ENCODE measurements around the gene PRDX1. TPM values are rescaled to one million over a fixed set of nuclear protein-coding genes. Genes with fewer than 3 reads are reported as not detected.
A peak's percentile ranks its signal among the peaks of the same experiment; 100 is the strongest.
"Not testable (repeated sequence)": the region's sequence is repeated elsewhere in the genome, so short reads cannot be mapped to it uniquely, and the experiment has no call there.

Gene PRDX1
- total RNA-seq, 1 experiment from 2014 or later: 744 TPM

DNA sequence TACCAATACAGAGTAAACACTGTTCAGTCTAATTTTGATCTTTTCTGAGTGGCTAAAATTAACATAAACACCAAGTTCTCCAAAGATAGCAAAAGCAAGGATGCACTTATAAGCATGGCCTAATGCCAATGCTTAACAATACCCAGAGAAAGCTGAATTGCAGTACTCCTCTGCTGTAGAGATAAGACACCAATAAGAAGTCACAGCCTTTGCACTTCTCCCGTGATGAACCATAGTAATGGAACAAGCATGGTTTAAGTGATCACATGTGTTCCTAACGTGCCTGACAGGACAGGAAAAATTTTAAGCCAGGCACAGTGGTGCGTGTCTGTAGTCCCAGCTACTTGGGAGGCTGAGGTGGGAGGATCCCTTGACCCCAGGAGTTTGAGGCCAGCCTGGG lies 5.6 kb downstream of the PRDX1 start:
- no TSS peak for BruUV-seq (replicated peaks)
- Mint-ChIP-seq H3K27me3 (ENCODE audit: unreplicated experiment) (no peaks in the 10 kb centered on the region), H3K27ac (ENCODE audit: unreplicated experiment) (no peak overlapping the region), H3K36me3 (ENCODE audit: insufficient read depth, unreplicated experiment) (peaks cover 92% of the 10 kb centered on the region), H3K9me3 (ENCODE audit: low read depth, unreplicated experiment) (no peaks in the 10 kb centered on the region), H3K4me3 (ENCODE audit: low read depth, unreplicated experiment) (no peak overlapping the region), H3K4me1 (ENCODE audit: low read depth, unreplicated experiment) (peaks cover 58% of the 10 kb centered on the region)
- CTCF ChIA-PET: interaction anchor here (0.8 kb wide), 1 partner anchor 54 kb away, joined by 3 read pairs; no protein-coding TSS in a partner anchor
- DNase-seq: no peak
- intact Hi-C loops (cut with micrococcal nuclease; ENCODE audit: unreplicated experiment): no loop called here
- TF ChIP-seq, protein P1, sequence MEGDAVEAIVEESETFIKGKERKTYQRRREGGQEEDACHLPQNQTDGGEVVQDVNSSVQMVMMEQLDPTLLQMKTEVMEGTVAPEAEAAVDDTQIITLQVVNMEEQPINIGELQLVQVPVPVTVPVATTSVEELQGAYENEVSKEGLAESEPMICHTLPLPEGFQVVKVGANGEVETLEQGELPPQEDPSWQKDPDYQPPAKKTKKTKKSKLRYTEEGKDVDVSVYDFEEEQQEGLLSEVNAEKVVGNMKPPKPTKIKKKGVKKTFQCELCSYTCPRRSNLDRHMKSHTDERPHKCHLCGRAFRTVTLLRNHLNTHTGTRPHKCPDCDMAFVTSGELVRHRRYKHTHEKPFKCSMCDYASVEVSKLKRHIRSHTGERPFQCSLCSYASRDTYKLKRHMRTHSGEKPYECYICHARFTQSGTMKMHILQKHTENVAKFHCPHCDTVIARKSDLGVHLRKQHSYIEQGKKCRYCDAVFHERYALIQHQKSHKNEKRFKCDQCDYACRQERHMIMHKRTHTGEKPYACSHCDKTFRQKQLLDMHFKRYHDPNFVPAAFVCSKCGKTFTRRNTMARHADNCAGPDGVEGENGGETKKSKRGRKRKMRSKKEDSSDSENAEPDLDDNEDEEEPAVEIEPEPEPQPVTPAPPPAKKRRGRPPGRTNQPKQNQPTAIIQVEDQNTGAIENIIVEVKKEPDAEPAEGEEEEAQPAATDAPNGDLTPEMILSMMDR (IDR thresholded peaks at IDR 0.05; ENCODE audit: unreplicated experiment): no peak

DNA sequence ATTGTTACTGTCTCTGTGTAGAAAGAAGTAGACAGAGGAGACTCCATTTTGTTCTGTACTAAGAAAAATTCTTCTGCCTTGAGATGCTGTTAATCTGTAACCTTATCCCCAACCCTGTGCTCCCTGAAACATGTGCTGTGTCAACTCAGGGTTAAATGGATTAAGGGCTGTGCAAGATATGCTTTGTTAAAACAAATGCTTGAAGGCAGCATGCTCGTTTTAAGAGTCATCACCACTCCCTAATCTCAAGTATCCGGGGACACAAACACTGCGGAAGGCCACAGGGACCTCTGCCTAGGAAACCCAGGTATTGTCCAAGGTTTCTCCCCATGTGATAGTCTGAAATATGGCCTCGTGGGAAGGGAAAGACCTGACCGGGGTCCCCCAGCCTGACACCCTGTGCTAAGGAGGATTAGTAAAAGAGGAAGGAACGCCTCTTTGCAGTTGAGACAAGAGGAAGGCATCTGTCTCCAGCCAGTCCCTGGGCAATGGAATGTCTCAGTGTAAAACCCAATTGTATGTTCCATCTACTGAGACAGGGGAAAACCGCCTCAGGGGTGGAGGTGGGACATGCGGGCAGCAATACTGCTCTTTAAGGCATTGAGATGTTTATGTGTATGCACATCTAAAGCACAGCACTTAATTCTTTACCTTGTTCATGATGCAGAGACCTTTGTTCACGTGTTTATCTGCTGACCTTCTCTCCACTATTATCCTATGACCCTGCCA lies 8.0 kb downstream of the PRDX1 start:
- not testable (repeated sequence) for DNase-seq; BruUV-seq (replicated peaks); H3K27me3 Mint-ChIP-seq (ENCODE audit: unreplicated experiment); H3K4me3 Mint-ChIP-seq (ENCODE audit: low read depth, unreplicated experiment); H3K9me3 Mint-ChIP-seq (ENCODE audit: low read depth, unreplicated experiment)
- peak overlapping the region; percentile 5 for H3K27ac Mint-ChIP-seq (ENCODE audit: unreplicated experiment)
- peaks cover 50% of the 10 kb centered on the region for H3K4me1 Mint-ChIP-seq (ENCODE audit: low read depth, unreplicated experiment)
- CTCF ChIA-PET: interaction anchor here (0.6 to 0.9 kb wide), 2 partner anchors 12 to 191 kb away, joined by 9 to 11 read pairs; no protein-coding TSS in a partner anchor
- peaks cover 92% of the 10 kb centered on the region for H3K36me3 Mint-ChIP-seq (ENCODE audit: insufficient read depth, unreplicated experiment)
- intact Hi-C loops (cut with micrococcal nuclease; ENCODE audit: unreplicated experiment): loop anchor here (5.0 kb wide), 1 partner anchor 174 kb away; the partner anchor contains the start of genes GPBP1L1 and TMEM69

DNA sequence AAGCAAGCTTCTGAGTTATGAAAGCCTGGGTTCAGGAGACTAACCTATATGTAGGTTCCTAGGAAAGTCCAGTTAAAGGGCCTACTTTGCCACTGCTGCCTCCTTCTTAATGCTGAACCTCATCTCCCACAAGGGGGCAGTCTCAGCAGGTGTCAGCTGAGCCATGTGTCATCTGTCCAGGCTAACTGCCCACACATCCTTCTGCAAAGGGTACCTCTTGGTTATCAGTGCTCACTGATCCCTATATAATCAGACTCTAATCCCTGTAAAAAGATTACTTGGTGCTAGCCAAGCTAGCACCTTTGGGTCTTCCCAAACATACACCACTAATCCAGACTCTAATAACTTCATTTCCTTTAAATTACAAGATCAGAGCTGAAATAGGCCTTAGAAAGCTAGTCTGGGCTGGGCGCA lies 9.0 kb downstream of the PRDX1 start:
- no TSS peak for BruUV-seq (replicated peaks)

DNA sequence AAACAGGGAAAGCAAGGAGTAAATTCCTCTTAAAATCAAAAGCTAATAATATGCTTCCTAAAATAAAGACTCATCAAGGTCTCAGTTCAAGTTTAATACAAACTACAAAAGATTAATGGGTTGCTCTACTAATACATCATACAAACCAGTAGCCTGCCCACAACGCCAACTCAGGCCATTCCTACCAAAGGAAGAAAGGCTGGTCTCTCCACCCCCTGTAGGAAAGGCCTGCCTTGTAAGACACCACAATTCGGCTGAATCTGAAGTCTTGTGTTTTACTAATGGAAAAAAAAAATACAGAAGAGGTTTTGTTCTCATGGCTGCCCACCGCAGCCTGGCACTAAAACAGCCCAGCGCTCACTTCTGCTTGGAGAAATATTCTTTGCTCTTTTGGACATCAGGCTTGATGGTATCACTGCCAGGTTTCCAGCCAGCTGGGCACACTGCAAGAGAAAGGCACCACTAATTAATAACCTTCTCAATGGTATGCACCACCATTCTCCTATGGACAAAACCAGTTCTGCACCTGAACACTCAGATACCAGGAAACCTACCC lies 10.6 kb downstream of the PRDX1 start:
- H3K27ac Mint-ChIP-seq (ENCODE audit: unreplicated experiment): peak overlapping the region; percentile 39
- no peak overlapping the region for H3K4me3 Mint-ChIP-seq (ENCODE audit: low read depth, unreplicated experiment)
- no peaks in the 10 kb centered on the region for H3K9me3 Mint-ChIP-seq (ENCODE audit: low read depth, unreplicated experiment)
- TF ChIP-seq, protein P1 (IDR thresholded peaks at IDR 0.05; ENCODE audit: unreplicated experiment): no peak
- DNase-seq: no peak
- no peaks in the 10 kb centered on the region for H3K27me3 Mint-ChIP-seq (ENCODE audit: unreplicated experiment)
- CTCF ChIA-PET: no interaction called here
- peaks cover 31% of the 10 kb centered on the region for H3K4me1 Mint-ChIP-seq (ENCODE audit: low read depth, unreplicated experiment)
- no TSS peak for BruUV-seq (replicated peaks)
- peaks cover 87% of the 10 kb centered on the region for H3K36me3 Mint-ChIP-seq (ENCODE audit: insufficient read depth, unreplicated experiment)
- intact Hi-C loops (cut with micrococcal nuclease; ENCODE audit: unreplicated experiment): loop anchor here (5.0 kb wide), 1 partner anchor 176 kb away; the partner anchor contains the start of genes GPBP1L1 and TMEM69

More for the DNA sequence above, 9.0 kb downstream of the PRDX1 start:
- no peak overlapping the region for H3K4me3 Mint-ChIP-seq (ENCODE audit: low read depth, unreplicated experiment)
- no peaks in the 10 kb centered on the region for H3K27me3 Mint-ChIP-seq (ENCODE audit: unreplicated experiment)
- H3K9me3 Mint-ChIP-seq (ENCODE audit: low read depth, unreplicated experiment): no peaks in the 10 kb centered on the region
- peak; percentile 79 for DNase-seq
- intact Hi-C loops (cut with micrococcal nuclease; ENCODE audit: unreplicated experiment): loop anchor here (1.0 to 5.0 kb wide), 2 partner anchors 58 to 175 kb away; partner anchors contain the start of genes GPBP1L1 and TMEM69
- H3K4me1 Mint-ChIP-seq (ENCODE audit: low read depth, unreplicated experiment): peaks cover 46% of the 10 kb centered on the region
- TF ChIP-seq, protein P1 (IDR thresholded peaks at IDR 0.05; ENCODE audit: unreplicated experiment): peak; percentile 72
- H3K27ac Mint-ChIP-seq (ENCODE audit: unreplicated experiment): no peak overlapping the region
- H3K36me3 Mint-ChIP-seq (ENCODE audit: insufficient read depth, unreplicated experiment): peaks cover 93% of the 10 kb centered on the region
- CTCF ChIA-PET: interaction anchor here (0.6 to 1.2 kb wide), 5 partner anchors 11 to 542 kb away, joined by 3 to 9 read pairs (median 4); no protein-coding TSS in a partner anchor

Data from Calu3 (cell line).